GM19099 (cell line): Measurements from ENCODE around the gene TBC1D2.

Experiments used
- POLR2A ChIP-seq: IDR thresholded peaks from 3 replicates; pipeline ENCODE4 v1.6.1; 2011; ENCODE audit warnings: low read depth; ENCODE audit not compliant: insufficient read length; ENCODE audit errors: extremely low read depth

TBC1D2 gene

GRCh38 chr9:98157372-98157771 is 98.1 kb downstream of the TBC1D2 start:
- no peak for TF ChIP-seq POLR2A

GRCh38 chr9:98154678-98155077 is 100.8 kb downstream of the TBC1D2 start:
- no peak for TF ChIP-seq POLR2A

GRCh38 chr9:98152526-98152925 is 102.9 kb downstream of the TBC1D2 start:
- no peak for TF ChIP-seq POLR2A

- TF ChIP-seq POLR2A: no peak
Observed at GRCh38 chr9:98150721-98151120, 104.7 kb downstream of the TBC1D2 start.

GRCh38 chr9:98150164-98150563 is 105.3 kb downstream of the TBC1D2 start:
- TF ChIP-seq POLR2A: no peak

- no peak for TF ChIP-seq POLR2A
Observed at GRCh38 chr9:98149422-98149821, 106.0 kb downstream of the TBC1D2 start.
